Islet of Langerhans (tissue), 1 donor: ENCODE results near the gene RHBG.
"Not testable (repeated sequence)": the region's sequence is repeated elsewhere in the genome, so short reads cannot be mapped to it uniquely, and the experiment has no call there.

Experiments used
- FAIRE-seq: peaks from one replicate; lab custom pipeline; 2011; peaks lifted over from hg19 to GRCh38; lab: Jason Lieb, UNC

RHBG gene

GRCh38 chr1:156365754-156366153 is 3.3 kb upstream of the RHBG start:
- FAIRE-seq = no peak

GRCh38 chr1:156366378-156367166 is 2.4 kb upstream of the RHBG start:
- FAIRE-seq = no peak

GRCh38 chr1:156367383-156368156 is 1.4 kb upstream of the RHBG start:
- no peak for FAIRE-seq

GRCh38 chr1:156368157-156368658 is 803 bp upstream of the RHBG start:
- no peak for FAIRE-seq

- not testable (repeated sequence) for FAIRE-seq
These were observed 775 bp downstream of the RHBG start for GRCh38 chr1:156369685-156370286.

GRCh38 chr1:156371553-156372264 is 2.7 kb downstream of the RHBG start:
- FAIRE-seq = no peak

- FAIRE-seq = no peak
These were observed 3.2 kb downstream of the RHBG start for GRCh38 chr1:156372265-156372586.

- FAIRE-seq = no peak
These were observed 3.9 kb downstream of the RHBG start for GRCh38 chr1:156372876-156373275.

GRCh38 chr1:156373546-156373945 is 4.5 kb downstream of the RHBG start:
- FAIRE-seq = no peak

- FAIRE-seq = no peak
These were observed 7.1 kb downstream of the RHBG start for GRCh38 chr1:156376146-156376545.

- FAIRE-seq = no peak
These were observed 8.2 kb downstream of the RHBG start for GRCh38 chr1:156376958-156377919.

GRCh38 chr1:156378557-156378956 is 9.5 kb downstream of the RHBG start:
- FAIRE-seq = no peak

GRCh38 chr1:156379420-156380165 is 10.6 kb downstream of the RHBG start:
- FAIRE-seq = no peak

GRCh38 chr1:156382561-156382960 is 13.6 kb downstream of the RHBG start:
- no peak for FAIRE-seq

- FAIRE-seq = no peak
These were observed 14.0 kb downstream of the RHBG start for GRCh38 chr1:156383023-156383422.

GRCh38 chr1:156384007-156384406 is 15.0 kb downstream of the RHBG start:
- FAIRE-seq = no peak

- FAIRE-seq = no peak
These were observed 15.6 kb downstream of the RHBG start for GRCh38 chr1:156384658-156385057.

- FAIRE-seq = no peak
These were observed 16.6 kb downstream of the RHBG start for GRCh38 chr1:156385534-156386031.

GRCh38 chr1:156386134-156386901 is 17.3 kb downstream of the RHBG start:
- no peak for FAIRE-seq
